Muscle of back (tissue), 11 donors: Measurements from ENCODE around the gene TALDO1. TPM values are rescaled to one million over a fixed set of nuclear protein-coding genes. Genes with fewer than 3 reads are reported as not detected.

Experiments used
- DNase-seq, 3 donors: peaks; one replicate each; pipeline versions ENCODE4 v3.0.0 to v3.0.0-alpha.2; 2013
- polyA plus RNA-seq, 10 donors: library from polyadenylated mRNA; unstranded; fragments of 120-200 nt; gene quantifications; one replicate each; pipeline ENCODE4 v1.2.1, GENCODE V29; 2013; ENCODE audit not compliant: insufficient read length in 10 of 10

Gene TALDO1
- polyA plus RNA-seq, 10 donors = 55.0 to 92.1 (median 66.3) TPM

- DNase-seq = no peak
These were observed 37.9 kb upstream of the TALDO1 start for GRCh38 chr11:709109-709997.

- DNase-seq = no peak
These were observed 32.8 kb upstream of the TALDO1 start for GRCh38 chr11:714436-714835.

DNA sequence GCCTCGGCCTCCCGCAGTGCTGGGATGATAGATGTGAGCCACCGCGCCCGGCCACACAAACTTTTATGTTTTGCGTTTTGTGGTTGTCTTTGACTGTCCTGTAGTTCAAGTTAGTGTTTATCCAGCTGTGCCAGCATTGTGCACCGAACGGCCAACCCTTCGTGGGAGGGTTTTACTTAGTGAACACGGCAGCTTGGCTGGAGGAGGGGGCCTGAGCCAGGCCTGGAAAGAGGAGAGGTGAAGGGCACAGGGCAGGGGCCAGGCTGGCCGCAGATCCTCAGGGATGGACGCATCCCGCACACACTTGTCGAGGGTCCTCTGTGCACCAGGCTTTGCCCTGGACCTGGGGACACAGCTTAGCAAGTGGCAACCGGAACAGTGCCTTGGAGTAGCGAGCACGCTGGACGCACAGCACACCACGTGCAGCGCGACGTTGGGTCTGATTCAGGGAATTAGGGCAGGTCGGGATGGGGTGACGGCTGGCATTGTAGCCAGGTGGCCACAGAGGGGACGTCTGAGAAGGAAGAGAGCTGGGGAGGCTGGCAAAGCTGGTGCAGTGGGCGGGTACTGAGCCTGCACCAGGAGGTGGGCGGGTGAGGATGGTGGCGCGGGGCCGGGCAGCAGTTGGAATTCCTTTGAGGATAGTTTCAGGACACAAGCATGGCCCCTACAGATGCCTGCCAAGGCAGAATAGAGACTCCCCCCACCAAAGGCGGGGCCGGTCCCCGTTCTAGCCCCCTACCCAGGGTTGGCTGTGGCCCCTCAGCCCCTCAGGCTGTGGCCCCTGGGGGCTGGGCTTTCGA is 27.8 kb upstream of the TALDO1 start:
- no peak for DNase-seq

DNA sequence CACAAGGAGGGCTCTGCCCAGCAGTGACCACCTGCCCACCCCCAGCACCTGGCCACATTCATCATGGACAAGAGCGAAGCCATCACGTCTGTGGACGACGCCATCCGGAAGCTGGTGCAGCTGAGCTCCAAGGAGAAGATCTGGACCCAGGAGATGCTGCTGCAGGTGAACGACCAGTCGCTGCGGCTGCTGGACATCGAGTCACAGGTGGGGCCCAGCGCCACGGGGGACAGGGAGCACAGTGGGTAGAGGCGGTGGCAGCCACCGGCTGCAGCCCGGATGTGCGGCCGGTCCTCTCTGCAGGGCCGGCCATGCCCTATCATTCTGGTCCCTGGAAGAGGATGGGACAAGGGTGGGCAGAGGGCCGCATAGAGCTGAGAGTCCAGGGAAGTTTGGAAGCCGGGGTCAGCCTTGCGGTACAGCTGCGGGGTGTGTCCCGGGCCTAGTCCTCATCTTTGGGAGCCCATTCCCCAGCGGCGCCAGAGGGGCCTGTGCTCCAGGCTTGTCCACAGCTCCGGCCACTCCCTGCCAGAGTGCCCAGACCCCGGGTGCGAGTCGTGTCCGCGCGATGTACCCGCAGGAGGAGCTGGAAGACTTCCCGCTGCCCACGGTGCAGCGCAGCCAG is 27.1 kb upstream of the TALDO1 start:
- DNase-seq = no peak

DNA sequence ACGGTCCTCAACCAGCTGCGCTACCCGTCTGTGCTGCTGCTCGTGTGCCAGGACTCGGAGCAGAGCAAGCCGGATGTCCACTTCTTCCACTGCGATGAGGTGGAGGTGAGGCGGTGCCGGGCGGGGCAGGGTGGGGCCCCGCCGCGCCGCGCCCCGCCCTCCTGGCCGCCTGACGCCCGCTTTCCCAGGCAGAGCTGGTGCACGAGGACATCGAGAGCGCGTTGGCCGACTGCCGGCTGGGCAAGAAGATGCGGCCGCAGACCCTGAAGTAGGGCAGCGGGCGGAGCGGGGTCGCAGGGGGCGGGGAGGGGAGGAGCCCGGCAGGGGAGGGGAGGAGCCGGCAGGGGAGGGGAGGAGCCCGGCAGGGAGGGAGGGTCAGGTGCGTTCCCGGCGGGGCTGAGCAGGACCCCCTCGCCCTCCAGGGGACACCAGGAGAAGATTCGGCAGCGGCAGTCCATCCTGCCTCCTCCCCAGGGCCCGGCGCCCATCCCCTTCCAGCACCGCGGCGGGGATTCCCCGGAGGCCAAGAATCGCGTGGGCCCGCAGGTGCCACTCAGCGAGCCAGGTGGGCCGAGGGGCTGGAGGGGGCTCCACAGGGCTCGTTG is 26.5 kb upstream of the TALDO1 start:
- DNase-seq = no peak

- DNase-seq = no peak
These were observed 26.0 kb upstream of the TALDO1 start for GRCh38 chr11:721247-721740.

- DNase-seq = no peak
These were observed 25.4 kb upstream of the TALDO1 start for GRCh38 chr11:721741-722345.

DNA sequence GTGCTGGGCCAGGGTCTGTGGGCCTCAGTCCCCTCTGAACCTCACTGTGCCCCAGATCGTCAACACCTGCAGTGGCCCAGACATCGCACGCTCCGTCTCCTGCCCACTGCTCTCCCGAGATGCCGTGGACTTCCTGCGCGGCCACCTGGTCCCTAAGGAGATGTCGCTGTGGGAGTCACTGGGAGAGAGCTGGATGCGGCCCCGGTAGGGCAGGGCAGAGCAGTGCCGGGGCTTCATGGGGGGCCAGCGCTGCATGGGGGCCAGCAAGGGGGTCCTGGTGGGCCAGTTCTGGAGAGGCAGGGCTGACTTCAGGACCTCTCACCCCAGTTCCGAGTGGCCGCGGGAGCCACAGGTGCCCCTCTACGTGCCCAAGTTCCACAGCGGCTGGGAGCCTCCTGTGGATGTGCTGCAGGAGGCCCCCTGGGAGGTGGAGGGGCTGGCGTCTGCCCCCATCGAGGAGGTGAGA is 24.9 kb upstream of the TALDO1 start:
- DNase-seq = no peak

GRCh38 chr11:723120-723883 is 24.0 kb upstream of the TALDO1 start:
- DNase-seq = peak in 2 of 3 donors; percentile 41 to 55

DNA sequence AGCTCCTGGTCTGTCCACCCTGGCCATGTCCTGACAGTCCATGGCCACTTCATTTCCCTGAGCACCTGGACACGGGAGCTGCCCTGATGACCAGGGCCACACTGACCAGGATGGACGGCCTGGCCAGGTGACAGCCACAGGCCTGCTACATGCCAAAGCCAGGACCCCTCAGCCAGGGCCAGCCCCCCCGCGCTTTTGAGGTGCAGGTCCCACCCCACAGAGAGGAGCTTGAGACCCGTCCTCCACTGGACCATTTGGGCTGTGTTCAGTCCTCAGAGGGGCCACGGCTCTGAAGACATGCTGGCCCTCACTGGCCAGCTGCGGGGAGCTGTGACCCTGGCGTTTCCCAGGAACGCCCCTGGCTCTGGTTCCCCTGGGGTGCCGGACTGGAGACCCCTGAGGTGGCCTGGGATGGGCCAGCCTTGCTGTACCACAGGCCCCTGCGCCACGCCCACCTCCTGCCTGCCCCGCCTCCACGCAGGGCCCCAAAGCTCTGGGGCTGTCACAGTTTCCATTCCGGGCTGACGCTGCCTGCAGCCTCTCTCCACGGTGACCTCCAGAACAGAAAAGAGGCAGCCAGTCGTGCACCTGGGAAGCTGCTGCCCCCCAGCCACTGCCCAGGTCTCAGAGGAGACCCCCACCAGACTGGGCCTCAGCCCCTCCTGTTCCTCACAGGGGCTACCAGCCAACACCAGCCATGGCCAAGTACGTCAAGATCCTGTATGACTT is 23.1 kb upstream of the TALDO1 start:
- no peak for DNase-seq

GRCh38 chr11:724778-725386 is 22.4 kb upstream of the TALDO1 start:
- no peak for DNase-seq

DNA sequence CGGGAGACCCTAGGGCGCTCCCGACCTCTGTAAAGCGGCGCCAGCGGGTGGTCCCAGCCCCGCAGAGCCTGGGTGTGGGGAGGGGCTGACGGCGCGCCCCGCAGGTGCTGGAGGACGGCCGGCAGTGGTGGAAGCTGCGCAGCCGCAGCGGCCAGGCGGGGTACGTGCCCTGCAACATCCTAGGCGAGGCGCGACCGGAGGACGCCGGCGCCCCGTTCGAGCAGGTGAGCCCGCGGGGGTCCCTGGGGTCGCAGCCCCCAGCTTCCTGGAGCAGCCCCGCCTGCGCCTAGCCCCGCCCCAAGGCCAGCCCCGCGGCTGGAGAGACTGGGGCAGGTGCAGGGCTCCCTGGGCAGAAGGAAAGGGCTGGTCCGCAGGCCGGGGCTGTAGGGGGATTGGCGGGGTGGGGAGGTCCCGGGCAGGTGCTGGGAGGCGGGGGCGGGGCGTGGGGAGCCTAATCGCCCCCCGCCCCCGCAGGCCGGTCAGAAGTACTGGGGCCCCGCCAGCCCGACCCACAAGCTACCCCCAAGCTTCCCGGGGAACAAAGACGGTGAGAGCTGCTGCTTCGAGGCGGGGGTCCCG is 21.6 kb upstream of the TALDO1 start:
- DNase-seq = no peak

GRCh38 chr11:726278-727220 is 20.7 kb upstream of the TALDO1 start:
- peak in 1 of 3 donors; percentile 73 for DNase-seq

DNA sequence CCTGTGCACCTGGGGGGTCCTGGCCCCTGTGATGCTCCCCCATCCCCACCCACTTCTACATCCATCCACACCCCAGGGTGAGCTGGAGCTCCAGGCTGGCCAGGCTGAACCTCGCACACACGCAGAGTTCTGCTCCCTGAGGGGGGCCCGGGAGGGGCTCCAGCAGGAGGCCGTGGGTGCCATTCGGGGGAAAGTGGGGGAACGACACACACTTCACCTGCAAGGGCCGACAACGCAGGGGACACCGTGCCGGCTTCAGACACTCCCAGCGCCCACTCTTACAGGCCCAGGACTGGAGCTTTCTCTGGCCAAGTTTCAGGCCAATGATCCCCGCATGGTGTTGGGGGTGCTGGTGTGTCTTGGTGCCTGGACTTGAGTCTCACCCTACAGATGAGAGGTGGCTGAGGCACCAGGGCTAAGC is 20.0 kb upstream of the TALDO1 start:
- DNase-seq = no peak

DNA sequence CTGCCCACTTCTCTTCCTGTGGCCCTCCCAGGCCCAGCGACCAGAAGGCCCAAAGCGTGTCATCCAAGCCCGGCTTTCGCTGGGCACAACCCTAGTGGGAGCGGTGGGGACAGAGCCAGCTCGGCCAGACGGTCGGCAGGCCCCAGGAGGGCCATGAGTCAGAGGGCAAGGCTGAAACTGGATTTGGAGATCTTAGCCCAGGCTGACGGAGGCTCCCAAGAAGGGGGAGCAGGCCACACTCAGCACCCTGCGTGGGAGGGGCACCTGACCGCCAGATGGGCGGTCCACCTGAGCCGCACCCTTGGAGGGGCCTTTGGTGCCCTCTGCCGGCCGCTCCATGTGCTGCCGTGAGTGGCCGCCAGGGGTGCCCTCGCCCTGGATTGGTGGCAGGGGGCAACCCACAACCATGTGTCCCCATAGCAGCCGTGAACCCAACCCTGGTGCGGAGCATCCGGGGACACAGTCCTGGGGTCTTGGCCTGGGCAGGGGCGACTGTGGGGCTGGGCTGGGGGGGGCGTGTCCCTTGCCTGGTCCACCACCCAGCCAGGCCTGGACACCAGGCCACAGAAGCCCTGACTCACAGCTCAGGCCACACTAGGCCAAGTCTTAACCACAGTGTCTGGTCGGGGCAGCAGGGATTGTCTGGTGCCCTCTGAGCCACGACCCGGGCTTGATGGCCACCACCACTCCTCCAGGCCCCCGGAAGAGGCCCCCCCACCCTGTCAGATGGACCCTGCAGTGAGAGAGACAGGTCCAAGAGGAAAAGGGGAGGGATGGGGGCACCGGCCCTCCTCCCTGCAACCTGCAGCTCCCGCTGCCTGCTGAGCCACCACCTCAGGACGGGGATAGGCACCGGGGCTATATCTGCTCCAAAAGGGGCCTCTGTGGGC is 19.2 kb upstream of the TALDO1 start:
- DNase-seq = peak; percentile 38 to 77 (median 60)

GRCh38 chr11:728901-729491 is 18.3 kb upstream of the TALDO1 start:
- DNase-seq = no peak
